ENCODE data around the gene DKC1.
"Not testable (repeated sequence)": the region's sequence is repeated elsewhere in the genome, so short reads cannot be mapped to it uniquely, and the experiment has no call there.

Gene DKC1

GRCh38 chrX:154795016-154795415 lies 32.4 kb downstream of the DKC1 start:
- no peak for DNase-seq

- DNase-seq, result no peak
Measured at GRCh38 chrX:154797006-154797405, 34.3 kb downstream of the DKC1 start.

DNA sequence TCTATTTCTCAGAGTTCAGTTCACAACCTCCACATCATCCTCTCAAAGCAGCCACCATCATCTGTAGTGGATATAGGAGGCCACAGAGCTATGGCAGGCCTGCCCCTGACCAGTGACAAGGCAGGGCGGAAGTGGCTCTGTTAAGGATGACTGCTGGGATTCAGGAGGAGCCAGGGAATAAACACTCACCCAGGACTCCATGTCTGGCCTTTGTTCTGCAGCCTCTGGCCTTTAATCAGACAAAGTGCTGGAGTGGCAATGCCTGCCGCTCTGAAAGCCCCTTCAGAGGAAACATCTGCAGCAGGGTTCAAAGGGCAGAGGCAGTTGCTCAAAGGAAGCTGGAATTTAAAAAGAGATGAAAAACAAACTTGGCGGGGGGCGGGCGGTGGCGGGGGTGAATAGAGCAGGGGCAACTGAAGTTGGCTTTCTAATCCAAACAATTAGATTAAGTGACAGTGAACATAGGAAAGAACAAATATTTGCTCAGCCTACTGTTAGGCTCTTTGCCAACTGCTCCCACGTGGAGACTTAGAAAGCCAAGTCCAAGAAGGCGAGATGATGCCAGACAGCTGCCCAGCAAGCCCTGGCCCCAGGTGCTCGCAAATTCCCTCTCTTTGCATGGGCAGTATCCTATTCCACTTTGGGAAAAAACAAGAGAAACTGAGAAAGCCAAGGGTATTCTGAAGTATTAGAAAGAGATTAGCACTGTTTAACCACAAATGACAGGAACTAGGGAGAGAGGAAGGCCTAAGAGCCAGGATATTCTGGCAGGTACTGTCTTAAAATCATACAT lies 37.1 kb downstream of the DKC1 start:
- DNase-seq, result peak; percentile 99

GRCh38 chrX:154800478-154801210 lies 38.0 kb downstream of the DKC1 start:
- peak; percentile 71 for DNase-seq

DNA sequence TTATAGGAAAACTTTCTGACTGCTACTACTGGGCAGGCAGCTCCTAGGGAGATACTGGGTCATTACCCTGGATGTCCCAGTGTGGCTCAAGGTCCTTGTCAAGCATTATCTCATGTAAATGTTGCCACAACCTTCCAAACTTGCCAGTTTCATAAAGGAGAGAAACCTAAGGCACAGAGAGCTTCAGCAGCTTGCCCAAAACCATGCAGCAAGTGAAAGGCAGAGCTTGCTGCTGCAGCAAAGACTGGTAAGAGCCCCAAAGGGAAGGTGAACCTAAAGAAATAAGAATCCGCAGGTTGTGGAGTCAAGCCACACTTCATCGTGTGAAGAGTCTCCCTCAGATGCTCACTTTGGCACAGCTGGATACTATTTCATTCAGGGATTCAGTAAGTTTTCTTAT lies 40.3 kb downstream of the DKC1 start:
- no peak for DNase-seq

DNA sequence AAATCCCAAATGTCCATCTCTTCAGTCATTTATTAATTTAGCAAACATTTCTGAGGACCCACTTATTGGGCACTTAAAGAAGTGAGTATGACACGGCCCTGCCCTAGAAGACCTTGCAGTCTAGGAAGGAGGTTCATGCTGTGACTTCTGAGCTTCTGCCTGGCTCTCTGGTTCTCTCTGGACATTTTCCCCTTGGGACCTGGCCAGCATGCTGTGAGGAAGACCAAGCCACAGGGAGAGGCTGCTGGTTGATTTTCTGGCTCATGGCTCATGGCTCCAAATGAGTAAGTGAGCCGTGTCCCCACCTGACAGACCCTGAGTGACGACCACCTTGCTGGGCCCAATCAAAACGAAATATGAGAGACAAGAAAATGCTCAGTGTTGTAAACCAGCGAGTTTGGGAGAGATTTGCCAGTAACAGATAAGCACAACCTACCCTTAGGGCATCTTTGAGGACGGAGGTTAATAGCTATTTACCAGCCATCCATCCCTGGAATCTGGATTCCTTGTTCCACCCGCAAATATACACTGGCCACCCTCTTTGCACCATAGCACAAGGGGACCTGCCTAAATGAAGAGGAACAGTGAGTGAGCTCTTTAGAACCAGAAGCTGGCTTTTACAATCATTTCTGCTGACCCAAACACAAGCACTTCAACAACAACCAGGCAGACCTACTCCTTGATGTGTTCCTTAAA lies 41.7 kb downstream of the DKC1 start:
- DNase-seq, result no peak

- DNase-seq, result peak; percentile 43
Measured at GRCh38 chrX:154804957-154805695, 42.5 kb downstream of the DKC1 start, which contains the start of gene MPP1. Gene MPP1, minus strand, starts transcription at chrX:154805485. Its CDS starts 112 bp downstream, at chrX:154805373.

DNA sequence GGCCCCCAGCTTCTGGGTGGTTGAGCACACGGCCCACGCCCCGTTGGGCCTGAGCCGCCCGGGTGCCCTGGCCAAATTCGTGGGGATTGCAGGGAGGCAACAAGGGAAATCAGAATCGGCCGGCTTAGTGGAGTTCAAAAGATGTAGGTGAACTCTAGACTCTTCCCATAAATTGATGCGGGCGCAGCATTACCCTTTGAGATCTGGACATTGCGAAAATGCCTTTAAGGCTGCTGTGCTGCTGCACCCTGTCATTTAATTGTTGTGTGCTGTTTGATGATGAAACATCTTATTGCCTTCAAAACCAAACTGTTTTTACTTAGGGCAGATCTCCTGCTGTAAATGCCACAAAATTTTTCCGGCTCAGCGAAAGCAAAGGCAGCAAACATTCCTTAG lies 43.0 kb downstream of the DKC1 start:
- no peak for DNase-seq

DNA sequence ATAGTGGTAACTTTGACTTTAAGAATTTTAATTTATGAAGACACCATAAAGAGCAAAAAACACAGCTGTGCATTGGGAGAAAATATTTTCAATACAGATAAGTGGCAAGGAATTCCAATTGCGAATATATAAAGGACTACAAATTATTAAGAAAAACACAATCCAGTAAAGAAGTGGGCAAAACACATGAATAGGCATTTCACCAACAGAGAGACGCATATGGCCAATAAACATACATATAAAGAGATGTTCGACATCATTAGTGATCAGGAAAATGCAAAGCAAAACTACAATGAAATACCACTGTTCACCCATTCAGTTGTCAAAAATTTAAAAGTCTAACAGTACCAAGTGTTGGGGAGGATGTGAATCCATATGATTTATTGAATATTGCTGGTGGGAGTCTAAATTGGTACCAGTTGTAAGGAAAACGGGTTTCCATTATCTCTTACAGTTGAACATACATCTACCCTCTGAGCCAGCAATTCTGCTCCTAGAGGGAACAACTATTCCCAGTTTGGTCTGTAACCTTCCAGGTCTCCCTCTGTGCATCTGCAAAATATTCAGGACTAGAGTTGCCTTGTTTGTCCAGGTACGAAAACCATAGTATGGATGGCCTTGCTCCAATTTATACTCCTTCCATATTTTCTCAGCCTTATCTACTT lies 44.3 kb downstream of the DKC1 start:
- DNase-seq, result no peak

- no peak for DNase-seq
Measured at GRCh38 chrX:154809939-154810665, 47.4 kb downstream of the DKC1 start.

DNA sequence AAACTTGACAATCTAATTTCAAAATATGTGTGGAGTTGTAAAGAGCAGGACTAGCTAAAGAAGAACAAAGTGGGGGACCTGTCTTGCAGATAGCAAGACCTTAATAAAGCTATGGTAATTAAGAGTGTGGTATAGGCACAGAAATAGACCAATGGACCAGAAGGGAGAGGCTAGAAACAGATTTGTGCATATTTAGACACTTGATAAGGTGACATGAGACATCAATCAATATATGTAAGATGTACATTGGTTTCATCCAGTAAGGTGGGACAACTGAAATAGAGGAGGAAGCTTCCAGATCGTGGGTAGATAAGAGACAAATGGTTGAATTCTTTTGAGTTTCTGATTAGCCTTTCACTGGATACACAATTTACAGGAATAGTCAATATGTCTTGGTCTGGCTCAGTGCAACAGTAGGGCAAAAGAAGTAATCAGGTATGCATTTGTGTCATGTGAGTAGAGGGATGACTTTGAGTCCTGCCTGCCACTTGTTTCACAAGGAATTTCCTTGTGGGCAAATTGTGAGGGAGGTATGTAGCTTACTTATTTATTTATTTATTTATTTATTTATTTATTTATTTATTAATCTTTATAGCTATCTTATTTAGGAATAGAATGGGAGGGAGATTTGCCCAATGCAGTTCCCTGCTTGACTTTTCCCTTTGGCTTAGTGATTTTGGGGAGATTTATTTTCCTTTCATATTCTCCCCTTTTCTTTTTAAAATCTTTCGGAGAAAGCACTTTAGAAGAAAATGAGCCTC lies 49.9 kb downstream of the DKC1 start:
- DNase-seq, result no peak

DNA sequence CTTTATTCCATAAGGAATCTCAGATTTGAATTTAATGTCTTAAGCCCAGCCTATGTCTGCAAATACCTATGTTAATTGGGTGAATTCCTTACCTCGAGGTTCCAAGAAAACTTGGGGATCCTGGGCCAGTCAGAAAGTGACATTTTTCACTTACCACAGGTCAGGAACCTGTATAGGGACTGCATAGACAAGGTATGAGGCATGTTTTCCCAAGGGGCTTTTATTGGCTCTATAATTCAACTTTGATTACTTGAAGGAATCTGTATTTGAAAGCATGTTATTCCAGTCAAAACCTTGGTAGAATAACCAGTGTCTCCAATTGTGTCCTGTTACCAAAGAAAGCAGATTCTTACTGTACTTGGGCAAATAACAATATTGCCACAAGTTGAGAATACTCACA lies 51.1 kb downstream of the DKC1 start:
- DNase-seq, result no peak

DNA sequence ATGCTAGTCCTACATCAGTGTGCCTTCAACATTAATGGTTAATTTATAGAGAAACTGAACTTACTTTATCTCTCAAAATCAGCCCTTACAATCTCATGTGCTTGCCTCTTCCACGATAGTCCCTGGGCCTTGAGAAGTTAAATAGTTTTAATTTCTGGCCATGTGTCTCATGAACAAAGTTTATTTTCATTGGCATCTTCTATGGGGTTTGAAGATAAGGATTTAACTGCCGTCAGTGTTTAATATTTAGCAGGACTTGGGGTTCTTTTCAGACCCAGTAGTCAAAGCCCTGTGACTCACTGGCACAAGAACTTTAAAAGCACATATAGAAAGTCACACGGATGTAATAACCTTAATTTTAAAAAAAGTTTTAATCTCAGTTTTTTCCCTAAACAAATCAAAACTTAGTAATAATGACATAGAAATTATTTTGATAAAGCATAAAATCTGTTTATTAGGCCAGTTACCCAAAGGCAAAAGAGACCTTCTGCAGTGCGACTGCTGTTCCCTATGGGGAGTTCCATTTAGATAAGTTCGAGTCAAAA lies 52.7 kb downstream of the DKC1 start:
- DNase-seq, result no peak

- DNase-seq, result not testable (repeated sequence)
Measured at GRCh38 chrX:154816326-154816898, 53.7 kb downstream of the DKC1 start.

GRCh38 chrX:154817048-154817618 lies 54.5 kb downstream of the DKC1 start:
- not testable (repeated sequence) for DNase-seq

- no peak for DNase-seq
Measured at GRCh38 chrX:154818916-154819770, 56.5 kb downstream of the DKC1 start.

- no peak for DNase-seq
Measured at GRCh38 chrX:154819771-154820341, 57.2 kb downstream of the DKC1 start.

DNA sequence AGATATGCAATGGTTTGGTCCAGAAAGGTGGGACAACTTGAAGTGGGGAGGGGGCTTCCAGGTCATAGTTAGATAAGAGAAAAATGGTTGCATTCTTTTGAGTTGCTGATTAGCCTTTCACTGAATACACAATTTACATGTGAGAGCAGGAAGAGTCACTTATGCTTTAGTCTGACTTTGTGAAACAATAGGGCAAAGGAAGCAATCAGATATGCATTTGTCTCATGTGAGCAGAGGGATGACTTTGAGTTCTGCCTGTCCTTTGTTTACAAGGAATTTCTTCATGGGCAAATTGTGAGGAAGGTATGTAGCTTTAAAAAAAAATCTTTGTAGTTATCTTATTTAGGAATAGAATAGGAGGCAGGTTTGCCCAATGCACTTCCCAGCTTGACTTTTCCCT lies 58.9 kb downstream of the DKC1 start:
- DNase-seq, result no peak

Measured in NCI-H748 treated with DMSO at 0.1 percent for 48 hours (cell line).